GM18873 (cell line): Measurements from ENCODE around the gene SUFU.
"Not testable (repeated sequence)": the region's sequence is repeated elsewhere in the genome, so short reads cannot be mapped to it uniquely, and the experiment has no call there.

Source experiments
- ATAC-seq: cut with Tn5 transposase; IDR thresholded peaks from one replicate; pipeline ENCODE4 v1.9.1; 2021; ENCODE audit warnings: mild to moderate bottlenecking, moderate library complexity, moderate number of reproducible peaks; ENCODE audit not compliant: unreplicated experiment, low FRiP score

Gene SUFU

GRCh38 chr10:102657984-102658724 is 154.4 kb downstream of the SUFU start:
- no peak for ATAC-seq

DNA sequence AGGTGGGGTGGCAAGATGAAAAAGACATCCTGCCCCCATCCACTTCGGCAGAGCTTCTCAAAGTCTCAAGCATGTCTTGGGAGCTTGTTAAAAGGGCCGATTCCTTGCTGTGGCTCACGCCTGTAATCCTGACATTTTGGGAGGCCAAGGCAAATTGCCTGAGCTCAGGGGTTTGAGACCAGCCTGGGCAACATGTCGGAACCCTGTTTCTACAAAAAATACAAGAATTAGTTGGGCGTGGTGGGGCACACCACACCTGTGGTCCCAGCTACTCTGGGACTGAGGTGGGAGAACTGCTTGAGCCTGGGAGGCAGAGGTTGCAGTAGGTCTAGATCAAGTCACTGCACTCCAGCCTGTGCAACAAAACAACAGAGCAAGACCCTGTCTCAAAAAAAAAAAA is 155.0 kb downstream of the SUFU start:
- ATAC-seq = no peak

GRCh38 chr10:102660888-102661657 is 157.3 kb downstream of the SUFU start:
- peak; percentile 66 for ATAC-seq

GRCh38 chr10:102661658-102662028 is 157.9 kb downstream of the SUFU start:
- ATAC-seq = peak; percentile 15

- no peak for ATAC-seq
Measured at GRCh38 chr10:102665904-102666509, 162.2 kb downstream of the SUFU start.

- ATAC-seq = not testable (repeated sequence)
Measured at GRCh38 chr10:102667411-102667810, 163.6 kb downstream of the SUFU start.

DNA sequence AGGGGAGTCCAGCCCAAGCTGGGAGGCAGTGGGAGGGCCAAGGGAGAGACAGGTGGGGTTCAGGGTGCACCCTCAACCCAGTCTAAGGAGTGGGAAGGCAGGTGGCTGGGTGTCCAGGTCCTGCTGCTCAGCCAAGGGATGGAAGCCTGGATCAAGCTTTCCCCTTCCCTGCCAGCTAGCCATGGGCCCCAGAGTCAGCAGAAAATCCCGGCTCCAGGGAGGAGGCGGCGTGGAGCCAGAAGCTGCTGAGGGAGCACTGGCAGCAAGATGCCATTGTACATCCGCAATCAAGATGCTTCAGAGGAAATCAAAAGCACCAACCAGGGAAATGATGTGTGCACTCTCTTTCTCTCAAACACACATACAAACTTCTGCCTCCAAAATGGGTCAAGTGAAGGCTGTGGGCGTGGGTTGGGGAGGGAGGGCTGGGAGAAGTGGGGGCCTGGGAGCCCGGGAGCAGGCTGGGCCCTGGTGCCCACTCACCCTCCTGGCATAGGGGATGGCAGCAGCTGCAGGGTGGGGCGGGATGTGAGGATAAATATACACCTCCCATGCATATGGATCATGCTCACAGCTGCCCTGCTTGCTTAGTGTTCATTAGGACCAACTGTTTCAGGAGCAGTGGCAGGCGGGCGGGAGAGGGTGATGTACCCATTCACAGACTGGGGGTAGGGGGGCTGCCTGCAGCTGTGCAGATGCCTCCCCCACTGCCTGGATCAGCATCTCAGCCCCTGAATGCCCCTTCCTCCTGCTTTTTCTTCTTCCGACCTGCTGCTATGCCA is 164.7 kb downstream of the SUFU start:
- no peak for ATAC-seq

DNA sequence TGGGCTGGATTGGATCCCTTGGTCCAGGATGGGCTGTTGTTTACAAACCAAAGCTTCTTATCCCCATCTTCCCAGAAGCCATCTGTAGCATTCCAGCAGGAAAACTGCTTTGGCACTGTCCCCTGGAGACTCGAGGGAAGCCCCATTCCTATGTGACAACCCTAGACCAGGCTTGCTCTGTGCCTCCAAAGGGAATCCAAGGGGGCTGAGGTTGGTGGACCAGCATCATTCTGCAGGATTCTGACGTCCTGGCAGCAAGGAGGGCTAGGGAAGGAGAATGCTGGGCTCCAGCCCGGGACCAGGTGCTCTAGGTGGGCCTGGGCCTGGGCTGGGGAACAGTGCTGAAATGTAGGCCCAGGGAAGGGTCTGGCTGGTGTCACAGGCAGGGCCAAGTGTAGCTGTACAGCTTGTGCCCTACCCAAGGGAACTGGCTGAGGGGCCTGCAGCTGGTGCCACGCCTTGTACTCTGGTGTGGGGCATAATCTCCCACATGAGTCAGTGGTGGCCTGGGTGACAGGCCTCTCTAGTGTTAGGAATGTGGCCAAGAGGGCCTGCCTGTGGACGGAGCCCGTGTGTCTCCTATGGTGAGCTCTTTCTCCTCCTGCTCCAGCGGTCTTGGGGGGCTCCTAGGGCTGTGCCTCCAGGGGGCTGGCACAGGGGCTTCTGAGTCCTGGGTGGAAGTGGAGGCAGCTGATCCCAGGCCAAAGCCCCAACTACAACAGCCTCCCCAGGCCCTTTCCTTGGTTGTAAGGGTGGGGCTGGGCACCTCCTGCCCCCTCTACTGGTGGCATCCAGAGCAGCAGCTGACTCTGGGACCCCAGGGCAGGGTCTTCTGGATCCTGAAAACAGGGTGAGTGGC is 165.7 kb downstream of the SUFU start:
- no peak for ATAC-seq

- ATAC-seq = no peak
Measured at GRCh38 chr10:102670065-102670670, 166.4 kb downstream of the SUFU start.

DNA sequence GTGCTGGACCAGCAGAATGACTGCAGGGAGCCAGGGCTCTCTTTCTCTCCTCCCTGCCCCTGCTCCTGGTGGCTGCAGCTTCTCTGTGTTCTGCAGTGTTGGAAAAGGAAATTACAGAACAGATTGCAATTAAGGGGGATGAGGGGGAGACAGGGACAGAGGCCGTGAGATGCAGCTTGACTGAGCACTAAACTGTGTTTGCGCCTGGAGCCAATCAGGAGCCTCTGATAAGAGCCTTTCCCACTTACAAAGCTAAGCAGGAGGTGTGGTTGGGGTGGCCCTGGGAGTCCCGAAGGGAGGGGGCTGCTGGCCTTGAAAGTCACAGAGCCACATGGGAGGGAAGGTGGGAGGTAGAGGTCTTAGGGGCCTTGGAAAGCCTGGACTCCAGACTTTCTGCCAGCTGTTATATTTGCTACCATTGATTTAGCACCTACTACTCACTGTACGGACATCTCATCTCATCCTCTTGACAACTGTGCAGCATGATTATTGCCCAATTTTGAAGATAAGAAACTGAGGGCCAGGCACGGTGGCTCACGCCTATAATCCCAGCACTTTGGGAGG is 167.2 kb downstream of the SUFU start:
- no peak for ATAC-seq

GRCh38 chr10:102673236-102673818 is 169.6 kb downstream of the SUFU start:
- no peak for ATAC-seq

- no peak for ATAC-seq
Measured at GRCh38 chr10:102673819-102674511, 170.2 kb downstream of the SUFU start.

DNA sequence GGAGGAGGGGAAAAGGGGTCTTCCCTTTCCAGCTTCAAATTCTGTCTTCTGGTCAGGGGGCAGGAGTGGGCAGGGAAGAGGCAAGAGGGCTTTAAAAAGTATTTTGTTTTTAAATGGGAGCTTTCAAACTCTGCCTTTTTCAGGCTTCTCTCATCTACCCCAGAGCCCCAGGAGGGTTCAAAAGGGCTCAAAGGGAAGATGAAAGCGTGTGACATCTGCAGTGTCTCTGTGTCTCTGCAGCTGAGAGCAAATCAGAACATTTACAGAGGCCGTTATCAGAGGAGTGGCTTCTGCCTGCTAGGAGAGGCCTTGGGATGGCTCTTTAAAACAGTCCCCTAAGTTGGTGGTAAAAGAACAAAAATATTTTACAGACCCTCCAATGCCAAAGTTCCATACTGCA is 170.8 kb downstream of the SUFU start:
- no peak for ATAC-seq

- no peak for ATAC-seq
Measured at GRCh38 chr10:102675011-102675665, 171.4 kb downstream of the SUFU start.

DNA sequence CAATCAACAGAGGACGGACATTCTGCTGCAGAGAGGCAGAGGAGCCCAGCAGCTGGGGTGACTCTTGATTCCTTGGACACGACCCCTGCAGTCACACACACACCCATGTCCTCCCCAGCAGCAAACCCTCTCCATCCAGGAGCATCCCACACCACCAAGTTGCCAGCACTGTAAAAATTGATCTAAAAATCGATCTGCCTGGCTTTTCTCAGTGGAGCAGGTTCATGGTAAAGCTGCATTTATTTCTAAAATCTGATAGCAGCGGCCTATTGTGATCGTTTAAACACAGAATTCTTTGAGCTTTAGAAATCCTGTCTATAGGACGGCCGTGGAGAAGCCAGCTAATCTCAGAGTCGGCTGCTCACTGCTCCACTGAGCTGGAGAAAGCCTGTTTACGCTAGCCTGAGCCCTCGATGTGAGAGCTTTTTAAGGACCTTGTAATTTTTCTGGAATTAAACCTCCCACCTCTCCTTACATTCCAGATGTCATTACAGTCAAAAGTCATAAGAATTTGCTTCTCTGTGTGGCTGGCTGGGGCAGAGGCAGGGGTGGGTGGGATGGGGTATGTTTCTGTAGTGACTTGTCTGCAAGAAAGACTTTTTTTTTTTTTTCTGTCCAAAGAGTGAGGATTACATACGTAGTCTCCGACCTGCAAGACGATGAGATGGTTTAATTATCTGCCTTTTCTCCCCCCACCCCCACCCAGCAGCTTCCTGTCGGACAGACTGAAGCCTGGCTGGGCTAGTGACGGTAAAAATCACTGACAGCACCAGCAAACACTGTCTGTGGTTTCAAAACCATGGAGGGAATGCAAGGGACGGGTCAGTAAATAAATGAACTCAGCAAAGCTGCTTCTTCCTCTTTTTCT is 172.1 kb downstream of the SUFU start:
- ATAC-seq = no peak

GRCh38 chr10:102676534-102677315 is 173.0 kb downstream of the SUFU start:
- no peak for ATAC-seq
